GM21825 (cell line): ENCODE data around the gene UBE2L3.
A peak's percentile ranks its signal among the peaks of the same experiment; 100 is the strongest.
"Not testable (repeated sequence)": the region's sequence is repeated elsewhere in the genome, so short reads cannot be mapped to it uniquely, and the experiment has no call there.

Experiments used
- ATAC-seq: cut with Tn5 transposase; IDR thresholded peaks from one replicate; pipeline ENCODE4 v1.9.1; 2021; ENCODE audit warnings: mild to moderate bottlenecking, moderate library complexity; ENCODE audit not compliant: unreplicated experiment

UBE2L3 gene

GRCh38 chr22:21570398-21570797 lies 2.9 kb downstream of the UBE2L3 start:
- no peak for ATAC-seq

- ATAC-seq = no peak
Observed at GRCh38 chr22:21571679-21572078, 4.2 kb downstream of the UBE2L3 start.

GRCh38 chr22:21573293-21573734 lies 5.8 kb downstream of the UBE2L3 start:
- no peak for ATAC-seq

GRCh38 chr22:21573750-21574494 lies 6.4 kb downstream of the UBE2L3 start:
- no peak for ATAC-seq

- no peak for ATAC-seq
Observed at GRCh38 chr22:21579474-21579851, 11.9 kb downstream of the UBE2L3 start.

GRCh38 chr22:21580623-21581007 lies 13.1 kb downstream of the UBE2L3 start:
- not testable (repeated sequence) for ATAC-seq

- ATAC-seq = not testable (repeated sequence)
Observed at GRCh38 chr22:21581009-21581713, 13.6 kb downstream of the UBE2L3 start.

- ATAC-seq = no peak
Observed at GRCh38 chr22:21582801-21583740, 15.6 kb downstream of the UBE2L3 start.

- no peak for ATAC-seq
Observed at GRCh38 chr22:21585389-21585788, 17.9 kb downstream of the UBE2L3 start.

GRCh38 chr22:21587803-21588611 lies 20.5 kb downstream of the UBE2L3 start:
- peak; percentile 72 for ATAC-seq

GRCh38 chr22:21589396-21589795 lies 21.9 kb downstream of the UBE2L3 start:
- no peak for ATAC-seq

GRCh38 chr22:21590809-21591641 lies 23.5 kb downstream of the UBE2L3 start:
- ATAC-seq = no peak

GRCh38 chr22:21591695-21592094 lies 24.2 kb downstream of the UBE2L3 start:
- ATAC-seq = no peak

- ATAC-seq = no peak
Observed at GRCh38 chr22:21592422-21592821, 24.9 kb downstream of the UBE2L3 start.

- no peak for ATAC-seq
Observed at GRCh38 chr22:21593406-21594232, 26.1 kb downstream of the UBE2L3 start.

GRCh38 chr22:21594865-21595452 lies 27.4 kb downstream of the UBE2L3 start:
- ATAC-seq = no peak

GRCh38 chr22:21596356-21597135 lies 29.0 kb downstream of the UBE2L3 start:
- not testable (repeated sequence) for ATAC-seq
